SU-DHL-6 (cell line): ENCODE data around the gene SLC9A1.

Source experiments
- H2AFZ ChIP-seq: fragments of 200-600 bp; sonication (generic); 2 replicates; pipeline ENCODE4 v1.6.1; 2014; ENCODE audit warnings: low read depth, mild to moderate bottlenecking, moderate library complexity, mixed read lengths, antibody characterized with exemption, low read length; ENCODE audit not compliant: severe bottlenecking
- H3F3A ChIP-seq: fragments of 200-600 bp; shearing (Covaris generic); 2 replicates; pipeline ENCODE4 v1.6.0; 2016; ENCODE audit warnings: antibody characterized with exemption, mild to moderate bottlenecking; ENCODE audit not compliant: insufficient read depth
- H3K27ac ChIP-seq: fragments of 200-600 bp; sonication (generic); 2 replicates; pipeline ENCODE4 v1.5.1; 2016; ENCODE audit warnings: low read depth, mild to moderate bottlenecking, low read length, moderate library complexity, mixed read lengths
- H3K27me3 ChIP-seq: fragments of 200-600 bp; sonication (generic), shearing (Covaris generic); 2 replicates; pipeline ENCODE4 v1.6.0; 2014; ENCODE audit warnings: mild to moderate bottlenecking, low read length
- H3K36me3 ChIP-seq: fragments of 200-600 bp; sonication (generic); 2 replicates; pipeline ENCODE4 v1.6.1; 2014; ENCODE audit warnings: mild to moderate bottlenecking, low read length, mixed read lengths
- H3K4me2 ChIP-seq: fragments of 300-600, 200-600 bp; shearing (Covaris generic), sonication (generic); 2 replicates; pipeline ENCODE4 v1.6.0; 2014; ENCODE audit warnings: low read length, low read depth, mild to moderate bottlenecking; ENCODE audit not compliant: poor library complexity, severe bottlenecking
- H3K4me3 ChIP-seq: fragments of 200-600 bp; sonication (generic); 2 replicates; pipeline ENCODE4 v1.5.1; 2014; ENCODE audit warnings: antibody characterized with exemption, low read length, mild to moderate bottlenecking, mixed read lengths; ENCODE audit not compliant: insufficient read depth, poor library complexity, severe bottlenecking
- H3K79me2 ChIP-seq: fragments of 200-600 bp; sonication (generic); 2 replicates; pipeline ENCODE4 v1.6.1; 2014; ENCODE audit warnings: mild to moderate bottlenecking, low read length, moderate library complexity; ENCODE audit not compliant: insufficient read depth
- H3K9ac ChIP-seq: fragments of 200-600 bp; sonication (generic); 2 replicates; pipeline ENCODE4 v1.7.0; 2014; ENCODE audit warnings: mild to moderate bottlenecking, low read length
- H3K9me2 ChIP-seq: fragments of 200-600 bp; sonication (generic); replicated peaks from 2 replicates; pipeline ENCODE4 v1.6.1; 2014; ENCODE audit warnings: low read length; ENCODE audit not compliant: insufficient read depth
- H3K9me3 ChIP-seq: fragments of 200-600 bp; sonication (generic); 2 replicates; pipeline ENCODE4 v1.6.1; 2014; ENCODE audit warnings: low read length, mixed read lengths; ENCODE audit not compliant: insufficient read depth
- H4K20me1 ChIP-seq: fragments of 200-600 bp; sonication (generic); 2 replicates; pipeline ENCODE4 v1.6.1; 2014; ENCODE audit warnings: low read depth, mild to moderate bottlenecking, antibody characterized with exemption, low read length, moderate library complexity, mixed read lengths
- CTCF ChIP-seq: fragments of 200-600 bp; sonication (generic); IDR thresholded peaks from one replicate; pipeline ENCODE4 v1.5.1; 2017; ENCODE audit warnings: antibody characterized with exemption, mild to moderate bottlenecking, low read length, moderate library complexity; ENCODE audit not compliant: insufficient read depth, poor library complexity, severe bottlenecking
- EZH2phosphoT487 ChIP-seq: fragments of 200-600 bp; sonication (generic), shearing (Covaris generic); conservative IDR thresholded peaks from 2 replicates; pipeline ENCODE4 v1.6.1; 2018; ENCODE audit warnings: mild to moderate bottlenecking, antibody characterized with exemption, low read length, moderate library complexity, mixed read lengths

The SLC9A1 gene

GRCh38 chr1:27117733-27118439 is 37.0 kb downstream of the SLC9A1 start:
- no peaks in the 10 kb centered on the region for H3K9me2 ChIP-seq
- no peak overlapping the region for H2AFZ ChIP-seq
- no peak overlapping the region for H3K27ac ChIP-seq
- TF ChIP-seq CTCF (no peak), EZH2phosphoT487 (no peak)
- H3K4me2 ChIP-seq, result no peak overlapping the region
- H3K36me3 ChIP-seq, result no peaks in the 10 kb centered on the region
- no peak overlapping the region for H3K4me3 ChIP-seq
- no peak overlapping the region for H3K9ac ChIP-seq
- no peaks in the 10 kb centered on the region for H3K79me2 ChIP-seq
- no peaks in the 10 kb centered on the region for H4K20me1 ChIP-seq
- H3K27me3 ChIP-seq, result no peaks in the 10 kb centered on the region
- H3K9me3 ChIP-seq, result no peaks in the 10 kb centered on the region
- H3F3A ChIP-seq, result no peaks in the 10 kb centered on the region

GRCh38 chr1:27116697-27117096 is 38.2 kb downstream of the SLC9A1 start:
- Histone ChIP-seq H3K27ac (no peak overlapping the region), H3K4me2 (no peak overlapping the region), H3K79me2 (no peaks in the 10 kb centered on the region), H3K9me3 (no peaks in the 10 kb centered on the region), H3K9me2 (no peaks in the 10 kb centered on the region), H3K4me3 (no peak overlapping the region), H3K9ac (no peak overlapping the region), H2AFZ (no peak overlapping the region), H3K27me3 (no peaks in the 10 kb centered on the region), H3F3A (no peaks in the 10 kb centered on the region), H4K20me1 (no peaks in the 10 kb centered on the region), H3K36me3 (no peaks in the 10 kb centered on the region)
- TF ChIP-seq EZH2phosphoT487 (no peak), CTCF (no peak)

- Histone ChIP-seq H3K9me3 (no peaks in the 10 kb centered on the region), H3K27me3 (no peaks in the 10 kb centered on the region), H3F3A (no peaks in the 10 kb centered on the region)
Observed at GRCh38 chr1:27116232-27116631, 38.7 kb downstream of the SLC9A1 start.

More at GRCh38 chr1:27116232-27116631, 38.7 kb downstream of the SLC9A1 start:
- Histone ChIP-seq H3K4me2 (no peak overlapping the region), H3K4me3 (no peak overlapping the region), H3K79me2 (no peaks in the 10 kb centered on the region), H3K27ac (no peak overlapping the region), H3K36me3 (no peaks in the 10 kb centered on the region), H3K9me2 (no peaks in the 10 kb centered on the region), H3K9ac (no peak overlapping the region), H4K20me1 (no peaks in the 10 kb centered on the region), H2AFZ (no peak overlapping the region)
- TF ChIP-seq CTCF (no peak), EZH2phosphoT487 (no peak)
